WERI-Rb-1 (cell line): Measurements from ENCODE around the gene CCNG2.
A peak's percentile ranks its signal among the peaks of the same experiment; 100 is the strongest.

Experiments
- DNase-seq: peaks from one replicate; pipeline ENCODE4 v3.0.0-alpha.2; 2020
- H3K27ac ChIP-seq: fragments of 250-450 bp; sonication (Bioruptor Pico); 2 replicates; pipeline ENCODE4 v1.5.1; 2020; ENCODE audit warnings: mild to moderate bottlenecking, moderate library complexity
- H3K27me3 ChIP-seq: fragments of 250-450 bp; sonication (Bioruptor Pico); 2 replicates; pipeline ENCODE4 v1.5.1; 2021; ENCODE audit warnings: mild to moderate bottlenecking, low read depth, moderate library complexity; ENCODE audit not compliant: insufficient read depth, severe bottlenecking
- H3K36me3 ChIP-seq: fragments of 250-450 bp; sonication (Bioruptor Pico); 2 replicates; pipeline ENCODE4 v1.5.1; 2020; ENCODE audit warnings: mild to moderate bottlenecking, moderate library complexity
- H3K4me3 ChIP-seq: 2 replicates; pipeline ENCODE4 v1.5.1; 2011; ENCODE audit warnings: low read depth, mild to moderate bottlenecking, control low read depth, low read length
- H3K9me3 ChIP-seq: fragments of 250-450 bp; sonication (Bioruptor Pico); 2 replicates; pipeline ENCODE4 v1.5.1; 2021; ENCODE audit warnings: mild to moderate bottlenecking, moderate library complexity; ENCODE audit not compliant: severe bottlenecking
- TF ChIP-seq, protein P1 (sequence below): IDR thresholded peaks from 2 replicates; pipeline ENCODE4 v1.5.1; 2011; ENCODE audit warnings: low read depth, mild to moderate bottlenecking, control low read depth, inconsistent platforms, low read length

Gene CCNG2

DNA sequence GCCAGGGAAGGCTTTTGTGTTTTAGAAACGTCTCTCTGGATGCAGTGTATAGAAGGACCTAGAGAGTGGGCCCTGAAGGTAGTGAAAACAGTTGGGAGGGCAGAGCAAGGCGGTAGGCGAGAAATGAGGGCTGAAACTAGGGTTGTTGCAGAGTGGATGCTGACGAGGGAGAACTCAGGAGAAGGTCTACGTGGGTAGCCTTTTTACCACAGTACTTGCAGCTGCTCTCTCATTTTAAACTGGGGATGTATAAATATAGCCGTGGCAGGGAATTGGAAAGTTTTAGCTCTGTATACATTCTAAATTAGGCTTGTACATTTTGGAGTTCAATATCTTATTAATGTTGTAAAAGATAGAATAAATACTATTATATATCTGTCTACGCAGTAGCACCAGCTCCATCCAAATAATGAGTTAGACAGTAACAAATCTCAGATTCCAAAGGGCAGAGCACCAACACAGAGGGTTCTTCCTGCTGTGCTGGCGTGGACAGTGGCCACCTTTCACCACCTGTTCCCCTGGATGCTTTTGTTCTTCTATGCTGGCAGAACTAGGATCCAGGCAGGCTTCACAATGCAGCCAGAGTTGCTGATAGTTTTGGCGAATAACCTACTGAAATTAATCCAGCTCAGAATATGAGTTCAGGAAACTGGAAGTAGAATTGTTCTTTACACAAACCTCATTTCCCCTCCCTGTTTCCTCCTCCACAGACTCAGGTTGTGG, 31.7 kb downstream of the CCNG2 start:
- Histone ChIP-seq H3K36me3 (no peaks in the 10 kb centered on the region), H3K9me3 (no peaks in the 10 kb centered on the region), H3K4me3 (no peak overlapping the region), H3K27me3 (no peaks in the 10 kb centered on the region), H3K27ac (no peak overlapping the region)
- TF ChIP-seq, protein P1, sequence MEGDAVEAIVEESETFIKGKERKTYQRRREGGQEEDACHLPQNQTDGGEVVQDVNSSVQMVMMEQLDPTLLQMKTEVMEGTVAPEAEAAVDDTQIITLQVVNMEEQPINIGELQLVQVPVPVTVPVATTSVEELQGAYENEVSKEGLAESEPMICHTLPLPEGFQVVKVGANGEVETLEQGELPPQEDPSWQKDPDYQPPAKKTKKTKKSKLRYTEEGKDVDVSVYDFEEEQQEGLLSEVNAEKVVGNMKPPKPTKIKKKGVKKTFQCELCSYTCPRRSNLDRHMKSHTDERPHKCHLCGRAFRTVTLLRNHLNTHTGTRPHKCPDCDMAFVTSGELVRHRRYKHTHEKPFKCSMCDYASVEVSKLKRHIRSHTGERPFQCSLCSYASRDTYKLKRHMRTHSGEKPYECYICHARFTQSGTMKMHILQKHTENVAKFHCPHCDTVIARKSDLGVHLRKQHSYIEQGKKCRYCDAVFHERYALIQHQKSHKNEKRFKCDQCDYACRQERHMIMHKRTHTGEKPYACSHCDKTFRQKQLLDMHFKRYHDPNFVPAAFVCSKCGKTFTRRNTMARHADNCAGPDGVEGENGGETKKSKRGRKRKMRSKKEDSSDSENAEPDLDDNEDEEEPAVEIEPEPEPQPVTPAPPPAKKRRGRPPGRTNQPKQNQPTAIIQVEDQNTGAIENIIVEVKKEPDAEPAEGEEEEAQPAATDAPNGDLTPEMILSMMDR: no peak
- no peak for DNase-seq

- TF ChIP-seq, protein P1: no peak
- DNase-seq: no peak
- Histone ChIP-seq H3K27me3 (no peaks in the 10 kb centered on the region), H3K9me3 (no peaks in the 10 kb centered on the region), H3K36me3 (no peaks in the 10 kb centered on the region), H3K4me3 (no peak overlapping the region), H3K27ac (no peak overlapping the region)
Measured at GRCh38 chr4:77189412-77189811, 32.4 kb downstream of the CCNG2 start.

DNA sequence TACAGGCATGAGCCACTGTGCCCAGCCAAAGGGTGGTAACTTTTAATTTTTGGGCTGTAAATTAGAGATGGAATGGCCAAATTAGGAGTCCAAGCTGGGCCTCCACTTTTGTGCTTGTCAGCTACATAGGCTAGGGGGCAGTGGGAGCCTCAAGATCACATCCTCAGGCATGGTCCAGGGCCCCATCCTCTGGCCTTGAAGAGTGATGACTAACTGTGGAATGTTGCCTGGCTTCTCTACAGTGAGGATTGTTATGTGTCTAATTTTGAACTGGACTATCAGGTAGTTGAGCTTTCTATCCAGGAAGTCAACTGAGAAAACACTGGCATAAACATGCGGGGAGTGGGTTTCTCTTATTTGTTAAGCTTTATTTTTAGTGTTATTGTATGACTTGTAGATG, 33.0 kb downstream of the CCNG2 start:
- no peaks in the 10 kb centered on the region for H3K36me3 ChIP-seq
- H3K27ac ChIP-seq: no peak overlapping the region
- DNase-seq: no peak
- TF ChIP-seq, protein P1: no peak
- no peaks in the 10 kb centered on the region for H3K9me3 ChIP-seq
- H3K27me3 ChIP-seq: no peaks in the 10 kb centered on the region
- H3K4me3 ChIP-seq: no peak overlapping the region

GRCh38 chr4:77193046-77193445, 36.0 kb downstream of the CCNG2 start:
- H3K9me3 ChIP-seq: no peaks in the 10 kb centered on the region
- DNase-seq: no peak
- H3K27ac ChIP-seq: no peak overlapping the region
- TF ChIP-seq, protein P1: no peak
- no peaks in the 10 kb centered on the region for H3K27me3 ChIP-seq
- H3K4me3 ChIP-seq: no peak overlapping the region
- H3K36me3 ChIP-seq: no peaks in the 10 kb centered on the region

GRCh38 chr4:77193511-77194102, 36.6 kb downstream of the CCNG2 start:
- Histone ChIP-seq H3K36me3 (no peaks in the 10 kb centered on the region), H3K4me3 (no peak overlapping the region), H3K9me3 (no peaks in the 10 kb centered on the region), H3K27me3 (no peaks in the 10 kb centered on the region), H3K27ac (no peak overlapping the region)
- TF ChIP-seq, protein P1: no peak
- DNase-seq: no peak

GRCh38 chr4:77194366-77194765, 37.4 kb downstream of the CCNG2 start:
- TF ChIP-seq, protein P1: no peak
- no peaks in the 10 kb centered on the region for H3K9me3 ChIP-seq
- no peaks in the 10 kb centered on the region for H3K36me3 ChIP-seq
- no peaks in the 10 kb centered on the region for H3K27me3 ChIP-seq
- peak overlapping the region; percentile 40 for H3K27ac ChIP-seq
- DNase-seq: no peak
- no peak overlapping the region for H3K4me3 ChIP-seq
